GM20000 (cell line): ENCODE results near the gene DMD.
"Not testable (repeated sequence)": the region's sequence is repeated elsewhere in the genome, so short reads cannot be mapped to it uniquely, and the experiment has no call there.

Source experiments
- DNase-seq: peaks from one replicate; pipeline ENCODE4 v3.0.0; 2012; ENCODE audit warnings: low spot score
- CTCF ChIP-seq: IDR thresholded peaks from 2 replicates; pipeline ENCODE4 v1.5.1; 2012; ENCODE audit warnings: mild to moderate bottlenecking, control low read depth; ENCODE audit errors: extremely low read depth, missing control alignments

The DMD gene

GRCh38 chrX:33198561-33199279 lies 12.6 kb downstream of the DMD start:
- TF ChIP-seq CTCF, result no peak
- no peak for DNase-seq

- no peak for TF ChIP-seq CTCF
- DNase-seq, result no peak
Measured at GRCh38 chrX:33195698-33196097, 15.7 kb downstream of the DMD start.

DNA sequence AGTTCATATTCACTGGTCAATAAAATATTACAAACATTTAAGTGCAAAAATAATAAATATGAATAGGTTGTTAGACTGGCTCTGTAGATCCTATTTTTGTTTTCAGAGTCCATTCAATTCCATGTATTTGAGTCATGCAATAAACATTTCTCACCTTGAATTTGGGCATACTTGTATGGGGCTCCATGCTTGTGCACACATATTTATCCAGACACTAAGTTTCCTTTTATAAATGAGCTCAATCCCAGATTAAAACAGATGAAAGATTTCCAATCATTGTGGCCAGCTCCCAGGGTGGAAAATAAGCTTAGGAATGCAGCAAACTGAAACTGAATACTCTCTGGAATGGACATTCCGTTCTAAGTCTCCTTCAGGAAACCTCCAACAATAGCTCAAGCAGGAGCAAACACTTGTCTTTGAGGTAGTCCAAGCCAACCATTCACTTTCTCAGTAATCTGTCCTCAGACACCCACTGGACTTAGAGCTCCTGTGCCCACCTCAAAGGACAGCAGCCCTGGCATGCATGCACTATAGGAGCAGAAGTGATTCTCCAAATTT lies 16.4 kb downstream of the DMD start:
- TF ChIP-seq CTCF, result no peak
- DNase-seq, result no peak

GRCh38 chrX:33194289-33194688 lies 17.1 kb downstream of the DMD start:
- TF ChIP-seq CTCF, result no peak
- DNase-seq, result no peak

DNA sequence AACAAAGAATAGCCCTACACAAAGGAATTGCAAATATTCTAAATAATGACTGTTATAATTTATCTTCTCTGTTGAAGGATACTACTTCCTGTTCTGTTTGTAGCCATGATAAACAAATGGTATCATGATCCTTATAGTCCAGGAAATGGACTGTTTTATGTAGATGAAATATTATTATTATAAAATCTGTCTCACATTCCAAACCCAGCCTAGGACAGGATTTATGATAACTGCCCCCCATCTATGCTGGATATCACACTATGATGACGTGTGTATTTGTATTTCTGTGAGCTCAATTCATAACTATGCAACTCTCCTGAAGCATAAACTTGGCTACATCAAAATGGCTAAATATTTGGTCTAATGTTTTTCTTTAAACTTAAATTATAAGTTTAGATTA lies 21.3 kb downstream of the DMD start:
- TF ChIP-seq CTCF, result no peak
- no peak for DNase-seq

GRCh38 chrX:33188881-33189280 lies 22.5 kb downstream of the DMD start:
- no peak for DNase-seq
- TF ChIP-seq CTCF, result no peak

GRCh38 chrX:33188286-33188685 lies 23.1 kb downstream of the DMD start:
- TF ChIP-seq CTCF, result no peak
- DNase-seq, result no peak

- DNase-seq, result not testable (repeated sequence)
Measured at GRCh38 chrX:33184803-33185202, 26.5 kb downstream of the DMD start.
